Caco-2 (cell line): ENCODE measurements around the gene APOC4. TPM values are rescaled to one million over a fixed set of nuclear protein-coding genes. Genes with fewer than 3 reads are reported as not detected.

Experiments
- Bru-seq: library from RNA; stranded (reverse); fragments of 400-500 nt; gene quantifications from one replicate; lab custom pipeline; 2021; lab: Mats Ljungman, UMichigan
- BruChase-seq, 2 experiments: library from RNA; stranded (reverse); fragments of 400-500 nt; gene quantifications; one replicate each; lab custom pipeline; 2021; lab: Mats Ljungman, UMichigan
- BruUV-seq: library from RNA; stranded (reverse); fragments of 400-500 nt; replicated peaks from 2 replicates; lab custom pipeline; 2021; lab: Mats Ljungman, UMichigan
- CTCF ChIA-PET: fragments of 300-600 bp; sonication (Branson Sonifier 250); formaldehyde crosslinking; loops from one replicate; lab custom pipeline; 2022; ENCODE audit warnings: antibody characterized with exemption; lab: Charles Lee
- POLR2A ChIA-PET: fragments of 300-600 bp; sonication (Branson Sonifier 250); formaldehyde crosslinking; loops from one replicate; lab custom pipeline; 2022; ENCODE audit warnings: antibody characterized with exemption; lab: Charles Lee
- DNase-seq, 2 experiments: peaks; one replicate each; pipeline versions ENCODE4 v3.0.0 to v3.0.0-alpha.2; 2020 to 2022
- H3K27me3 ChIP-seq: replicated peaks from 2 replicates; pipeline ENCODE4 v1.6.0; 2011; ENCODE audit warnings: low read length; ENCODE audit not compliant: control insufficient read depth, insufficient read depth
- H3K36me3 ChIP-seq: 2 replicates; pipeline ENCODE4 v1.5.1; 2011; ENCODE audit warnings: low read length; ENCODE audit not compliant: control insufficient read depth, insufficient read depth
- H3K4me1 ChIP-seq: fragments of 250-450 bp; sonication (Bioruptor Pico); 2 replicates; pipeline ENCODE4 v1.5.1; 2020; ENCODE audit warnings: mild to moderate bottlenecking
- H3K4me3 ChIP-seq: 2 replicates; pipeline ENCODE4 v1.5.1; 2011; ENCODE audit warnings: low read depth, mild to moderate bottlenecking, control low read depth, low read length
- H3K9me3 ChIP-seq: fragments of 250-450 bp; sonication (Bioruptor Pico); 2 replicates; pipeline ENCODE4 v1.5.1; 2020; ENCODE audit warnings: mild to moderate bottlenecking, moderate library complexity
- H3K27ac Mint-ChIP-seq: one replicate; pipeline ENCODE4 v1.8.0; 2022; ENCODE audit warnings: mixed read lengths; ENCODE audit not compliant: unreplicated experiment
- H3K27me3 Mint-ChIP-seq: one replicate; pipeline ENCODE4 v1.8.0; 2022; ENCODE audit warnings: mixed read lengths; ENCODE audit not compliant: insufficient read depth, unreplicated experiment
- H3K36me3 Mint-ChIP-seq: one replicate; pipeline ENCODE4 v1.8.0; 2022; ENCODE audit warnings: mild to moderate bottlenecking, mixed read lengths; ENCODE audit not compliant: insufficient read depth, unreplicated experiment
- H3K4me1 Mint-ChIP-seq: one replicate; pipeline ENCODE4 v1.8.0; 2022; ENCODE audit warnings: low read depth, mixed read lengths; ENCODE audit not compliant: unreplicated experiment
- H3K4me3 Mint-ChIP-seq: one replicate; pipeline ENCODE4 v1.8.0; 2022; ENCODE audit warnings: mild to moderate bottlenecking, moderate library complexity, mixed read lengths; ENCODE audit not compliant: unreplicated experiment
- H3K9me3 Mint-ChIP-seq: one replicate; pipeline ENCODE4 v1.8.0; 2022; ENCODE audit warnings: mixed read lengths; ENCODE audit not compliant: unreplicated experiment
- CTCF ChIP-seq, 2 experiments: fragments of 200-600 bp in 1 of 2; IDR thresholded peaks; 1 replicate in 1 of 2; 2 replicates in 1 of 2; pipeline versions ENCODE4 v1.5.1 to v1.8.0; 2011 to 2022; ENCODE audit warnings: antibody characterized with exemption in 1 of 2, control low read depth in 1 of 2, inconsistent platforms in 1 of 2, low read depth in 1 of 2, low read length in 1 of 2, mild to moderate bottlenecking in 1 of 2, moderate library complexity in 1 of 2; ENCODE audit not compliant: insufficient read depth in 1 of 2, severe bottlenecking in 1 of 2, unreplicated experiment in 1 of 2
- intact Hi-C: fragments of 100-400 bp; cut with micrococcal nuclease; formaldehyde crosslinking; loops from one replicate; pipeline ENCODE4 v1.10.0; 2022; ENCODE audit not compliant: unreplicated experiment
- long read RNA-seq: library from polyadenylated mRNA; stranded (forward); transcript quantifications from one replicate; pipeline ENCODE4 v2.0.0, GENCODE V29; 2022
- total RNA-seq: library from RNA; stranded (reverse); gene quantifications from 2 replicates; pipeline ENCODE4 v1.2.3, GENCODE V29; 2022

The APOC4 gene, protein sequence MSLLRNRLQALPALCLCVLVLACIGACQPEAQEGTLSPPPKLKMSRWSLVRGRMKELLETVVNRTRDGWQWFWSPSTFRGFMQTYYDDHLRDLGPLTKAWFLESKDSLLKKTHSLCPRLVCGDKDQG
- total RNA-seq: not detected in 2 replicates
- not detected for Bru-seq, nascent RNA
- BruChase-seq, experiment 1, labeled RNA remaining after a 2-hour chase: not detected
- BruChase-seq, experiment 2, labeled RNA remaining after a 6-hour chase: percentile 15 among the genes with signal in this experiment
- long read RNA-seq: 0 reads

DNA sequence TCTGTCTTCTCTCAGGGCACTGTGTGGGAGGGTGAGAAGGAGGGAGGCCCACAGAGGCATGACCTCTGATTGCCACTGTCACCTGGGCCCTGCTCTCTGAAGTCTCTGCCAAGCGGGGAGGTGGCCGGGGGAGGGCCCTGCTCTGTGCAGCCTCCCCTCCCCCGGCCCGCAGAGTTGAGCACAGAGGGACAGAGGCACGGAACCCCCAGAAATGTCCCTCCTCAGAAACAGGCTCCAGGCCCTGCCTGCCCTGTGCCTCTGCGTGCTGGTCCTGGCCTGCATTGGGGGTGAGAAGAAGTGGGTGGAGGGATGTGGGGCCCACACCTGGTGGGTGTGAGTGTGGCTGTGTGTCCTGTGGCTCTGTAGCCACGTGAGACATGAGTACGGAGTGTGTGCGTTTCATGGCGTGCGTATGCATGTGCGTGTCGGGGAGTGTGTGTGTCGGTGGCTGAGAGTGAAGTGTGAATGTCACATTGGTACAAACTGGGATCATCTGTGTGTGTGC is at the start of gene APOC4:
TSS of gene APOC4 (plus strand) at position 171 of the 505 bp plus-strand sequence. CDS start at position 212, 41 bp downstream.
- Histone ChIP-seq H3K9me3 (no peaks in the 10 kb centered on the region), H3K36me3 (no peaks in the 10 kb centered on the region), H3K4me3 (no peak within 1 kb of the TSS), H3K27me3 (no peaks in the 10 kb centered on the region), H3K4me1 (no peaks in the 10 kb centered on the region)
- no peak for DNase-seq
- Mint-ChIP-seq H3K4me1 (no peaks in the 10 kb centered on the region), H3K9me3 (no peaks in the 10 kb centered on the region), H3K27ac (no peak within 1 kb of the TSS), H3K4me3 (no peak within 1 kb of the TSS), H3K27me3 (no peaks in the 10 kb centered on the region), H3K36me3 (no peaks in the 10 kb centered on the region)
- POLR2A ChIA-PET: no interaction called here
- intact Hi-C loops: no loop called here
- CTCF ChIA-PET: interaction anchor here (0.7 kb wide), 1 partner anchor 68 kb away, joined by 5 read pairs; no protein-coding TSS in a partner anchor
- TF ChIP-seq CTCF (IDR thresholded peaks at IDR 0.05; ENCODE audit: insufficient read depth in 1 of 2, low read depth in 1 of 2, low read length in 1 of 2, severe bottlenecking in 1 of 2, unreplicated experiment in 1 of 2): no peak
- BruUV-seq: no TSS peak

DNA sequence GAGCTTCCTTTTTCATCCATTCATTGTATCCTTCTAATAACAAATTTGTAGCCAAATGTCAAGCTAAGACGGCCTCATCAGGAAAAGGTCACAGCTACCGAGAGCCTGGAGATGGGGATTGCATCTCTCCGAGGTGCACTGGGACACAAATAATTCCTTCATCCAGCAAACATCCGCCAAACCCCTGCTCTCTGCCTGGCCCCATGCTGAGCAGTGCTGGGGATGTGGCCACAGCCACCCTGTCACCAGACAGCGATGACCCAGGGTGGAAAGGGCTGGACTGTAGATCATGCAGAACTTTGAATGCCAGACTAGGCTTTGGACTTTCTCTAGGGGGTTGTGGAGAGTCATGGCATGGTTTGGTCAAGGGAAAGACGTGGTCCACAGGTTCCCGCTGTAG is 49.1 kb upstream of the APOC4 start:
- Histone ChIP-seq H3K36me3 (peaks cover 14% of the 10 kb centered on the region), H3K9me3 (no peaks in the 10 kb centered on the region), H3K4me3 (no peak overlapping the region), H3K27me3 (no peaks in the 10 kb centered on the region), H3K4me1 (peaks cover 9% of the 10 kb centered on the region)
- H3K4me3 Mint-ChIP-seq: peak overlapping the region; percentile 79
- ChIA-PET CTCF (no interaction called here), POLR2A (interaction anchor here (0.7 kb wide), 1 partner anchor 13 kb away, joined by 4 read pairs; the partner anchor contains the start of gene APOE)
- no peaks in the 10 kb centered on the region for H3K9me3 Mint-ChIP-seq
- peaks cover 12% of the 10 kb centered on the region for H3K4me1 Mint-ChIP-seq
- BruUV-seq: no TSS peak
- H3K27ac Mint-ChIP-seq: peak overlapping the region; percentile 91
- no peak for TF ChIP-seq CTCF (IDR thresholded peaks at IDR 0.05; ENCODE audit: insufficient read depth in 1 of 2, low read depth in 1 of 2, low read length in 1 of 2, severe bottlenecking in 1 of 2, unreplicated experiment in 1 of 2)
- peaks cover 97% of the 10 kb centered on the region for H3K36me3 Mint-ChIP-seq
- no peak for DNase-seq
- no peaks in the 10 kb centered on the region for H3K27me3 Mint-ChIP-seq
- intact Hi-C loops: no loop called here

DNA sequence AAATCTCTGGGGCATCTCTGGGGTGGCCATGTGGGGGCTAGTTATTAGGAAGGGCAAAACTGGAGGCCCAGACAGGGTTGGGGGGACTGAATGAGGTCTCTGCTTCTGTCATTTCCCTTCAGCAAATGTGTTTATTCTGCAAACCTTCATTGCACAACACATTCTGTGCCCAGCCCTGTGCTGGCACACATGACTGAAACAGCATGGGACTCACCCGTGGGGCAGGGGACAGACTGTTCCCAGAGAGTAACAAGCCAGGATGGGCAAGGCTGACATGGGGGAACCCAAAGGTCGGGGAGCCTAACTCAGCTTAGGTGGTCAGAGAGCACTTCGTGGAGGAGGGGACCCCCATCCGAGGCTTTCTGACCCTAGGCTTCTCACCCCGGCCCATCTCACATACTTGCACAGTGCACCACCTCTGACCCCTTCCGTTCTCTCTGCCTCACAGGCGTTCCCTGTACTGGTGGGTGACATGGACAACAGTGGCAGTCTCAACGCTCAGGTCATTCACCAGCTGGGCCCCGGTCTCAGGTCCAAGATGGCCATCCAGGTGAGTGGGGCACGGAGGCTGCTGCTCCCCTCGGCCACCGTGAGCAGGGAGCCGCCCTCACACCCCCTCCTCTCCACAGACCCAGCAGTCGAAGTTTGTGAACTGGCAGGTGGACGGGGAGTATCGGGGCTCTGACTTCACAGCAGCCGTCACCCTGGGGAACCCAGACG is 48.5 kb upstream of the APOC4 start:
- ChIA-PET CTCF (no interaction called here), POLR2A (no interaction called here)
- BruUV-seq: no TSS peak
- DNase-seq: no peak
- Mint-ChIP-seq H3K27me3 (no peaks in the 10 kb centered on the region), H3K4me3 (peak overlapping the region; percentile 79), H3K4me1 (peaks cover 12% of the 10 kb centered on the region), H3K36me3 (peaks cover 97% of the 10 kb centered on the region), H3K9me3 (no peaks in the 10 kb centered on the region), H3K27ac (peak overlapping the region; percentile 91)
- no peak for TF ChIP-seq CTCF (IDR thresholded peaks at IDR 0.05; ENCODE audit: insufficient read depth in 1 of 2, low read depth in 1 of 2, low read length in 1 of 2, severe bottlenecking in 1 of 2, unreplicated experiment in 1 of 2)
- H3K4me1 ChIP-seq: peaks cover 9% of the 10 kb centered on the region
- peaks cover 15% of the 10 kb centered on the region for H3K36me3 ChIP-seq
- no peaks in the 10 kb centered on the region for H3K27me3 ChIP-seq
- H3K9me3 ChIP-seq: no peaks in the 10 kb centered on the region
- no peak overlapping the region for H3K4me3 ChIP-seq
- intact Hi-C loops: no loop called here
